Umbilical cord (tissue), 2 donors: ENCODE measurements around the gene KCNA2. TPM values are rescaled to one million over a fixed set of nuclear protein-coding genes. Genes with fewer than 3 reads are reported as not detected.
A peak's percentile ranks its signal among the peaks of the same experiment; 100 is the strongest.

Source experiments
- DNase-seq: peaks from one replicate; pipeline ENCODE4 v3.0.0-alpha.2; 2015; ENCODE audit warnings: low spot score
- total RNA-seq: library from RNA; depleted of rRNA; stranded (reverse); fragments of >200 nt; gene quantifications from one replicate; pipeline ENCODE4 v1.2.3, GENCODE V29; 2014; ENCODE audit warnings: low replicate concordance; ENCODE audit not compliant: insufficient read depth

KCNA2 gene
- total RNA-seq, 1 donor from 2014 or later, result 2.6 TPM

- no peak for DNase-seq
Measured at GRCh38 chr1:110566836-110567235, 39.3 kb downstream of the KCNA2 start.

DNA sequence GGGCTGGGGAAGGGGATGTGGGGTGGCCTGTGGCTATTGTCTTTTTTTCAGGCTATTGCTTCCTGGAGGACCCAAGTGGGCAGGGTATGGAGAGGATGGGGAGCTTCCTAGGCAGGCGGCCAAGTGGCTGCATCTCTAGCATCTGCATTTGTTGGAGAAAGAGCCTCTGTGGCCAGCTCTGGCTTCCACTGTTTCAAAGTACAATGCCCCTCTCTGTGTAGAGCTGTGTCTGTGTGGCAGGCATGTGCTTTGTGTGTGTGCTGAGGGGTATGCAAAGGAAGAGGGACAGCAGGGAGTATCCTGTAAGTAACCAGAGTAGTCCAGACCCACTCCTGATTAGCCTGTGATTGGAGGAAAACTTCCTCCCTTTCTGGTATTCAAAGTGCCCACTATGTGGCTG, 40.6 kb downstream of the KCNA2 start:
- DNase-seq, result no peak

- no peak for DNase-seq
Measured at GRCh38 chr1:110563089-110563488, 43.1 kb downstream of the KCNA2 start.

GRCh38 chr1:110561596-110561995, 44.6 kb downstream of the KCNA2 start:
- DNase-seq, result no peak

GRCh38 chr1:110559157-110559556, 47.0 kb downstream of the KCNA2 start:
- DNase-seq, result no peak

GRCh38 chr1:110557481-110557880, 48.7 kb downstream of the KCNA2 start:
- no peak for DNase-seq

- no peak for DNase-seq
Measured at GRCh38 chr1:110556471-110556807, 49.7 kb downstream of the KCNA2 start.

DNA sequence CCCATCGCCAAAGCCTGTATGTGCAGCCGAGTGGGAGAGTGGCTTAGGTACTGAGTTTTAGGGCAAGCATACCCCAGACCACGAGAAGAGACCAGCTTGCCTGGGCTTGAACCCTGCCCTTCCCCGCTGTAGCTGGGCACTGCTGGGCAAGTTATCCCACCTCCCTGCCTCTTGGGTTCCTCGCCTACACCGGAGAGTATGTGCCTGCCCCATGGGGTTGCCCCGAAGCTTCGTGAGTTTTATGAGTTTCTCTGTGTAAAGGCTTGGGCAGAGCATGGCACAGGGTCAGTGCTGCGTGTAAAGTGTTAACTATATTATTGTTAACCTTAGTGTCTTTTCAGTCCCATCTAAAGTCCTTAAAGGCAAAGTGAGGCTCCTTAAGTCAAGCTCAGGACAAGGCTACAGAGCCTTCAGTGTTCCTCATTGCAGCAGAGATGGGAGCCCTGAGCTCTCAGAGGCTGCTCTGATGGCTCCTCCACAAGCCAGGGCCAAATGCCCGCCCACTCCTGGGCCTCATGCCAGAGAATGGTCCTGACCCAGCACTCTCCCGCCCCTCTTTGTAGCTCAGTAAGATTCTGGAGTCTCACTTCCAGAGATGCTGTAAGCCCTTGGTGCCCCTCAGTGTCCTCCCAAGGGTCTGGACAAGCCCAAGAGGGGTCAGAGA, 50.2 kb downstream of the KCNA2 start:
- peak; percentile 55 for DNase-seq

GRCh38 chr1:110554871-110555801, 51.0 kb downstream of the KCNA2 start:
- DNase-seq, result peak; percentile 21

DNA sequence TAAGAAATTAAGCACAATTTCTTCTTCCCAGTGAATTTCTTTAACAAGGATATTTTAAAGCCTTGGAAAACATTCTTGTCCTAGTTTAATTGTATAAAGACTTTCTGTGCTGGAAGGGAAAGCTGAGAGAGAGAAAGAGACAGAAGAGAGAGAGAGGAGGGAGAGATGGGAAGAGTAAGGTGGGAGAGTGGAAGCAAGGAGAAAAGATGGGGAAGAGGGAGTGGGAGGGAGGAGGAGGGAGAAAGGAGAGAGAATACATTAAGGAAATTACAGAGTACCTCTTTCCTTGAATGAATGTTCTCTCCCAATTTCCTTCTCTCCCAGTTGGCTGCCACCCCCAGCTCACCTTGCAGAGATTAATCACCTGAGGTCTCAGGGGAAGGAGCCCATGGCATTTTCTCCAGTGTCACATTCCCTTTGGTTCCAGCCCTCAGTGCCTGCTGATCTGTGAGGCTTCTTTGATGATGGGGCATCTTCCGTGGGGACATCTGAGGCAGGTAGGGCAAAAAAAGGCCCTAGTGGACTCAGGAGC, 54.8 kb downstream of the KCNA2 start:
- no peak for DNase-seq

DNA sequence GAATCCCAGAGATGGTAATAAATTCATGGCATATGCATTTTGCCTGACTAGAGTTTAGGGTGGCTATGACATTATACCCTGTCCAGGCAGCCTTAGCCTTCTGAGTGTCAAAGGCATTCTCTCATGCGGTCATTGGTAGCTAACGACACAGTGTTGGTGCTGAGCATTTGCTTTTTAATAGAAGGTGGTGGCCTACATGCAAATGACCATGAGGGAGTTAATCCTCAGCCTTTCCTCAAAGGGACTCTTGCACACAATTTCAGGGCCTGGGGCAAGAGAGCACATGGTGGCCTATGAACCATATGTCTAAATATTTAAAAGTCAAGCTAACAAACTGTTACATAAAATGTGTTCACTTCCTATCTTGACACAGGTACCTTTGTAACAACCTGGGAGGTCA, 56.3 kb downstream of the KCNA2 start:
- no peak for DNase-seq

GRCh38 chr1:110548381-110548780, 57.8 kb downstream of the KCNA2 start:
- no peak for DNase-seq

- no peak for DNase-seq
Measured at GRCh38 chr1:110547017-110547416, 59.1 kb downstream of the KCNA2 start.

DNA sequence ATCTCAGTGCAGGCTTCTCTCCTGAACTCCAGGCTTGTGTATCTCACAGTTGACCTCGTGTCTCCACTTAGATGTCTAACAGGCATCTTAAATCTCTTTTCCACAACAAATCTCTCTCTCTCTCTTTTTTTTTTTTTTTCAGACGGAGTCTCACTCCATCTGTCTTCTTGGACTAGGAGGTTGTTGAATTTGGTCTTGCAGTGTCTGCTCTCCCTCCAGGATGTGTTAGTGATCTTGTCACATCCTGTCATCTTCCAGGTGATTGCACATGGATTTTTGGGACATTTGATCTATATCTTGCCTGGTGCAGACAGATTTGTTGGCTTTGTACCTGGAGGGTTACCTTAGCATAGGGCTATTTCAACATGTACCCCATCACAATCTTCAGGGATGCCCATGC, 60.7 kb downstream of the KCNA2 start:
- DNase-seq, result no peak

DNA sequence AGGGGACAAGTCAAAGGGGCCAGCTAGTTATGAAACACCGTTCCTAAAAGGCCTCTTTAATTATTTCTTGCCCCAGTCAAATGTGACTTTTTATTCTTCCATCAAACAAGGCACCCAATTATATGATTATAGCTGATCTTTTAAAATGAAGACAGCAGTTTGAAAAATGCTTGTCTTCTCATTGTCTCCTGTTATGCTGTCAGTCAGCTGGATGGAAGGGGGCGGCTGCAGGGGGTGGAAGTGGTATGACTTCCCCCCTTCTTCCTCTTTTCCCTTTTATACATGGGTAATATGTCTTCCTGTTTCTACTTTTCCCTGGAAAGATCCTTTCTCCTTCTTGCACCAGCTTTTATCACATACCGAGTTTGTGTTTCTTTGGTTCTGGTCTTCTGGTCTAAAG, 61.4 kb downstream of the KCNA2 start:
- no peak for DNase-seq

Other genes starting within 250 kb of the KCNA2 start
- 14.4 TPM for gene SLC16A4, start 215.3 kb downstream of the KCNA2 start, total RNA-seq
- 28.9 TPM for gene LAMTOR5, start 198.7 kb downstream of the KCNA2 start, total RNA-seq
- gene PROK1, start 155.2 kb downstream of the KCNA2 start, total RNA-seq, result not detected
- gene KCNA10, start 87.2 kb downstream of the KCNA2 start, total RNA-seq, result not detected
- 3.6 TPM for gene KCNA3, start 68.6 kb upstream of the KCNA2 start, total RNA-seq